ENCODE data around the gene ETS2.

Gene ETS2

GRCh38 chr21:38759413-38759812 lies 46.3 kb upstream of the ETS2 start:
- TF ChIP-seq ZBTB7A (IDR thresholded peaks at IDR 0.05; ENCODE audit: low read depth) = no peak
- no peak for TF ChIP-seq EP300 (IDR thresholded peaks at IDR 0.05; ENCODE audit: borderline replicate concordance)
- TF ChIP-seq FOXM1 (IDR thresholded peaks at IDR 0.05; ENCODE audit: borderline replicate concordance, low read depth) = no peak
- TF ChIP-seq YY1 (IDR thresholded peaks at IDR 0.05; ENCODE audit: low read depth) = no peak

- TF ChIP-seq TCF12 (IDR thresholded peaks at IDR 0.05; ENCODE audit: low read depth) (no peak), TEAD4 (IDR thresholded peaks at IDR 0.05) (no peak), ZBTB7A (IDR thresholded peaks at IDR 0.05; ENCODE audit: low read depth) (no peak), REST (IDR thresholded peaks at IDR 0.05; ENCODE audit: low read depth) (no peak), FOXM1 (IDR thresholded peaks at IDR 0.05; ENCODE audit: borderline replicate concordance, low read depth) (no peak), CEBPB (IDR thresholded peaks at IDR 0.05) (no peak), MAX (IDR thresholded peaks at IDR 0.05) (no peak), EGR1 (IDR thresholded peaks at IDR 0.05) (no peak), TAF1 (IDR thresholded peaks at IDR 0.05; ENCODE audit: low read depth) (no peak), RAD21 (IDR thresholded peaks at IDR 0.05; ENCODE audit: low read depth) (no peak), CREB1 (IDR thresholded peaks at IDR 0.05; ENCODE audit: low read depth) (no peak), EP300 (IDR thresholded peaks at IDR 0.05; ENCODE audit: borderline replicate concordance) (no peak), USF1 (IDR thresholded peaks at IDR 0.05) (no peak), YY1 (IDR thresholded peaks at IDR 0.05; ENCODE audit: low read depth) (no peak), NFIC (IDR thresholded peaks at IDR 0.05) (no peak)
Measured at GRCh38 chr21:38760017-38760761, 45.5 kb upstream of the ETS2 start.

GRCh38 chr21:38760762-38761155 lies 45.0 kb upstream of the ETS2 start:
- TF ChIP-seq TEAD4 (IDR thresholded peaks at IDR 0.05) = no peak
- TF ChIP-seq MAX (IDR thresholded peaks at IDR 0.05) = no peak

- TF ChIP-seq FOXM1 (IDR thresholded peaks at IDR 0.05; ENCODE audit: borderline replicate concordance, low read depth) (no peak), TEAD4 (IDR thresholded peaks at IDR 0.05) (no peak), NFIC (IDR thresholded peaks at IDR 0.05) (no peak), REST (IDR thresholded peaks at IDR 0.05; ENCODE audit: low read depth) (no peak), YY1 (IDR thresholded peaks at IDR 0.05; ENCODE audit: low read depth) (no peak), TAF1 (IDR thresholded peaks at IDR 0.05; ENCODE audit: low read depth) (no peak), RAD21 (IDR thresholded peaks at IDR 0.05; ENCODE audit: low read depth) (no peak), ZBTB7A (IDR thresholded peaks at IDR 0.05; ENCODE audit: low read depth) (no peak), EGR1 (IDR thresholded peaks at IDR 0.05) (no peak), TCF12 (IDR thresholded peaks at IDR 0.05; ENCODE audit: low read depth) (no peak), CREB1 (IDR thresholded peaks at IDR 0.05; ENCODE audit: low read depth) (no peak), MAX (IDR thresholded peaks at IDR 0.05) (no peak), CEBPB (IDR thresholded peaks at IDR 0.05) (no peak)
Measured at GRCh38 chr21:38761531-38761930, 44.2 kb upstream of the ETS2 start.

- TF ChIP-seq FOXM1 (IDR thresholded peaks at IDR 0.05; ENCODE audit: borderline replicate concordance, low read depth) (no peak), REST (IDR thresholded peaks at IDR 0.05; ENCODE audit: low read depth) (no peak), CREB1 (IDR thresholded peaks at IDR 0.05; ENCODE audit: low read depth) (no peak), MAX (IDR thresholded peaks at IDR 0.05) (no peak), CEBPB (IDR thresholded peaks at IDR 0.05) (no peak), RAD21 (IDR thresholded peaks at IDR 0.05; ENCODE audit: low read depth) (no peak), TCF12 (IDR thresholded peaks at IDR 0.05; ENCODE audit: low read depth) (no peak), EP300 (IDR thresholded peaks at IDR 0.05; ENCODE audit: borderline replicate concordance) (no peak), TEAD4 (IDR thresholded peaks at IDR 0.05) (no peak), TAF1 (IDR thresholded peaks at IDR 0.05; ENCODE audit: low read depth) (no peak)
Measured at GRCh38 chr21:38765056-38765455, 40.7 kb upstream of the ETS2 start.

Measured in Ishikawa (cell line).